GM12872 (cell line): Measurements from ENCODE around the gene ITPK1.

Experiments
- CTCF ChIP-seq: IDR thresholded peaks from 3 replicates; pipeline ENCODE4 v1.5.1; 2011; ENCODE audit warnings: low read depth, mild to moderate bottlenecking, low read length, moderate library complexity; ENCODE audit not compliant: insufficient read depth

ITPK1 gene

GRCh38 chr14:93102141-93102540 is 13.6 kb downstream of the ITPK1 start:
- no peak for TF ChIP-seq CTCF

- no peak for TF ChIP-seq CTCF
Observed at GRCh38 chr14:93101181-93101580, 14.5 kb downstream of the ITPK1 start.

GRCh38 chr14:93100570-93100969 is 15.2 kb downstream of the ITPK1 start:
- TF ChIP-seq CTCF: no peak

- no peak for TF ChIP-seq CTCF
Observed at GRCh38 chr14:93100100-93100499, 15.6 kb downstream of the ITPK1 start.

- TF ChIP-seq CTCF: no peak
Observed at GRCh38 chr14:93099643-93100042, 16.1 kb downstream of the ITPK1 start.

- no peak for TF ChIP-seq CTCF
Observed at GRCh38 chr14:93099196-93099595, 16.5 kb downstream of the ITPK1 start.

- TF ChIP-seq CTCF: no peak
Observed at GRCh38 chr14:93096691-93097322, 18.9 kb downstream of the ITPK1 start.
